ENCODE measurements around the gene RCHY1. TPM values are rescaled to one million over a fixed set of nuclear protein-coding genes. Genes with fewer than 3 reads are reported as not detected.

Gene RCHY1
- total RNA-seq, 2 experiments from 2014 or later: 29.9 to 32.4 TPM

Other genes with a start within 250 kb of the RCHY1 start
- 10 to 100 TPM; 16.2 to 21.1 TPM for gene THAP6, start 70 bp upstream of the RCHY1 start, total RNA-seq
- not detected for gene ODAPH, start 41.7 kb upstream of the RCHY1 start, total RNA-seq
- under 1 TPM; 0.60 to 0.84 TPM for gene CDKL2, start 116.1 kb upstream of the RCHY1 start, total RNA-seq
- 100 to 1,000 TPM; 249 to 251 TPM for gene G3BP2, start 159.0 kb upstream of the RCHY1 start, total RNA-seq
- 10 to 100 TPM; 43.7 to 45.7 TPM for gene USO1, start 210.2 kb upstream of the RCHY1 start, total RNA-seq

Measured in activated naive CD8-positive, alpha-beta T cell treated with anti-CD3 and anti-CD28 coated beads for 36 hours (primary cell).